Measurements from ENCODE around the gene BOC. TPM values are rescaled to one million over a fixed set of nuclear protein-coding genes. Genes with fewer than 3 reads are reported as not detected.
A peak's percentile ranks its signal among the peaks of the same experiment; 100 is the strongest.

BOC gene
- total and polyA plus RNA-seq, 2 of the 8 experiments (the other 6 are each of a cell fraction or from before 2014, with no cell fraction given) = 6.9 to 9.3 TPM

- CTCF ChIA-PET (ENCODE audit: partially characterized antibody) = no interaction called here
- TF ChIP-seq SP2 (IDR thresholded peaks at IDR 0.05; ENCODE audit: low read length) (no peak), ZNF274 (IDR thresholded peaks at IDR 0.05; ENCODE audit: borderline replicate concordance, extremely low read depth, low read length) (no peak), SIX5 (IDR thresholded peaks at IDR 0.05; ENCODE audit: low read depth, low read length) (no peak), TCF12 (IDR thresholded peaks at IDR 0.05; ENCODE audit: low read depth, low read length) (no peak), RBBP5 (IDR thresholded peaks at IDR 0.05; ENCODE audit: borderline replicate concordance, low read depth, low read length) (no peak), ASH2L (IDR thresholded peaks at IDR 0.05; ENCODE audit: low read length) (no peak), POU5F1 (IDR thresholded peaks at IDR 0.05; ENCODE audit: low read depth, low read length) (no peak), CHD2 (IDR thresholded peaks at IDR 0.05; ENCODE audit: low read length) (no peak), HDAC2 (IDR thresholded peaks at IDR 0.05; ENCODE audit: borderline replicate concordance in 1 of 2, low read depth in 2 of 2, low read length in 2 of 2) (no peak), FOSL1 (IDR thresholded peaks at IDR 0.05; ENCODE audit: insufficient read depth, low read depth, low read length) (no peak), TAF1 (IDR thresholded peaks at IDR 0.05; ENCODE audit: low read depth, low read length) (no peak), SRF (IDR thresholded peaks at IDR 0.05; ENCODE audit: low read depth, low read length) (no peak), CBX5 (IDR thresholded peaks at IDR 0.05; ENCODE audit: low read depth, low read length) (no peak), GABPA (IDR thresholded peaks at IDR 0.05; ENCODE audit: borderline replicate concordance, insufficient read depth, low read length) (no peak)
These were observed 32.0 kb upstream of the BOC start for GRCh38 chr3:113179235-113179824.

More at GRCh38 chr3:113179235-113179824, 32.0 kb upstream of the BOC start:
- POLR2A ChIA-PET (ENCODE audit: partially characterized antibody) = no interaction called here
- no peak overlapping the region for H3K4me3 ChIP-seq (ENCODE audit: extremely low read depth in 1 of 4, insufficient read depth in 2 of 4, low read depth in 3 of 4, low read length in 4 of 4)
- no peak overlapping the region for H3K27ac ChIP-seq (ENCODE audit: low read depth, low read length)
- peak overlapping the region; percentile 76; the same call in 1 of the 2 replicates for H2AK5ac ChIP-seq (ENCODE audit: low read depth, low read length)
- DNase-seq (ENCODE audit: low read depth in 1 of 2, low spot score in 2 of 2) = no peak
- H2BK12ac ChIP-seq (ENCODE audit: low read depth, low read length) = 0 out of 2 replicates have a peak overlapping the region, but pooled peaks have one; percentile 77
- H4K8ac ChIP-seq (ENCODE audit: extremely low read depth, insufficient read depth, low read length) = no peak overlapping the region
- H3K4me2 ChIP-seq (ENCODE audit: insufficient read depth in 1 of 2, low read depth in 2 of 2, low read length in 2 of 2) = no peak overlapping the region
- no peak overlapping the region for H2BK5ac ChIP-seq (ENCODE audit: low read depth, low read length)
- H3K27me3 ChIP-seq (replicated peaks in 1 of 4; ENCODE audit: control insufficient read depth in 3 of 4, extremely low read depth in 1 of 4, insufficient read depth in 3 of 4, low read length in 3 of 4) = peaks cover 0 to 2% (median 0%) of the 10 kb centered on the region in 4 experiments; a peak in 1 of 7 replicates
- H3K36me3 ChIP-seq (ENCODE audit: control insufficient read depth in 2 of 4, insufficient read depth in 4 of 4, low read length in 3 of 4) = no peaks in the 10 kb centered on the region
- H4K5ac ChIP-seq (ENCODE audit: insufficient read length, low read depth, low read length) = no peak overlapping the region
- no peak overlapping the region for H3K56ac ChIP-seq (replicated peaks; ENCODE audit: insufficient read length, low read depth, low read length)
- H3K9me3 ChIP-seq (ENCODE audit: insufficient read depth in 2 of 2, low read depth in 1 of 2, low read length in 1 of 2) = no peaks in the 10 kb centered on the region
- peaks cover 4% of the 10 kb centered on the region; the same call in 1 of the 2 replicates for H3K23me2 ChIP-seq (ENCODE audit: low read depth, low read length)
- 0 out of 2 replicates have a peak overlapping the region, but pooled peaks have one; percentile 26 for H2AFZ ChIP-seq (ENCODE audit: low read length)
- H2BK15ac ChIP-seq (ENCODE audit: low read length) = no peak overlapping the region
- peak overlapping the region; percentile 44 for H4K91ac ChIP-seq (replicated peaks; ENCODE audit: insufficient read length, low read length)
- H2BK120ac ChIP-seq (replicated peaks; ENCODE audit: low read depth, low read length) = no peak overlapping the region
- H4K20me1 ChIP-seq (replicated peaks in 1 of 2; ENCODE audit: control insufficient read depth in 1 of 2, insufficient read depth in 2 of 2, low read length in 2 of 2) = no peaks in the 10 kb centered on the region
- no peaks in the 10 kb centered on the region for H3K79me2 ChIP-seq (ENCODE audit: control insufficient read depth in 1 of 2, insufficient read depth in 2 of 2, low read length in 2 of 2)
- H3K14ac ChIP-seq (ENCODE audit: insufficient read length) = no peak overlapping the region
- WGBS, 2 experiments (ENCODE audit: extremely low coverage in 1 of 2, insufficient coverage in 1 of 2, insufficient read length in 1 of 2, insufficient replicate concordance in 2 of 2, low coverage in 1 of 2, low lambda C conversion rate in 2 of 2, missing lambda C conversion rate in 1 of 2) = 87% methylated on average over 4 of the region's 4 CpGs; no CpG with 5 or more reads in 1 of the 2 experiments
- H3K79me1 ChIP-seq (ENCODE audit: low read depth, low read length) = no peaks in the 10 kb centered on the region
- peak overlapping the region; percentile 39 for H3K4ac ChIP-seq (replicated peaks; ENCODE audit: insufficient read length, low read depth, low read length)
- H3K4me1 ChIP-seq (replicated peaks in 1 of 4; ENCODE audit: control insufficient read depth in 3 of 4, insufficient read depth in 4 of 4, low read length in 3 of 4) = peaks cover 0 to 4% (median 2%) of the 10 kb centered on the region in 4 experiments; a peak in 2 of 7 replicates
- H3K18ac ChIP-seq (ENCODE audit: extremely low read depth, low read length) = no peak overlapping the region
- peak overlapping the region; percentile 66; the same call in 1 of the 2 replicates for H2BK20ac ChIP-seq (ENCODE audit: low read length)
- no peak overlapping the region for H3K9ac ChIP-seq (replicated peaks in 1 of 4; ENCODE audit: extremely low read depth in 1 of 4, low read depth in 3 of 4, low read length in 3 of 4)
- H3K23ac ChIP-seq (ENCODE audit: insufficient read length) = no peak overlapping the region
- peak; percentile 19 for FAIRE-seq
